Measurements from ENCODE around the gene GRIN1.

The GRIN1 gene

GRCh38 chr9:137139468-137140150, 655 bp downstream of the GRIN1 start:
- TF ChIP-seq EZH2phosphoT487 (IDR thresholded peaks at IDR 0.05; ENCODE audit: borderline replicate concordance) (no peak), CTCF (conservative IDR thresholded peaks at IDR 0.05; ENCODE audit: low read length) (no peak)
- Histone ChIP-seq H3K9me3 (ENCODE audit: insufficient read depth, low read depth, low read length) (no peaks in the 10 kb centered on the region), H3K36me3 (ENCODE audit: insufficient read depth, low read length) (no peaks in the 10 kb centered on the region), H3F3A (ENCODE audit: low read depth) (no peaks in the 10 kb centered on the region), H3K4me1 (ENCODE audit: insufficient read depth, low read length, poor library complexity, severe bottlenecking) (no peaks in the 10 kb centered on the region), H2AFZ (ENCODE audit: low read length) (no peak overlapping the region), H3K9me2 (replicated peaks; ENCODE audit: low read depth, low read length) (no peaks in the 10 kb centered on the region), H4K20me1 (ENCODE audit: insufficient read depth, low read length, poor library complexity, severe bottlenecking) (no peaks in the 10 kb centered on the region), H3K4me3 (ENCODE audit: low read length, poor library complexity, severe bottlenecking) (no peak overlapping the region), H3K4me2 (ENCODE audit: low read depth, low read length, poor library complexity, severe bottlenecking) (no peak overlapping the region), H3K27me3 (ENCODE audit: insufficient read depth, low read length, poor library complexity, severe bottlenecking) (no peaks in the 10 kb centered on the region), H3K9ac (ENCODE audit: low read depth, low read length, poor library complexity, severe bottlenecking) (no peak overlapping the region), H3K79me2 (ENCODE audit: insufficient read depth, low read length) (no peaks in the 10 kb centered on the region)

- Histone ChIP-seq H3K27me3 (ENCODE audit: insufficient read depth, low read length, poor library complexity, severe bottlenecking) (no peaks in the 10 kb centered on the region), H3K9me3 (ENCODE audit: insufficient read depth, low read depth, low read length) (no peaks in the 10 kb centered on the region), H3K4me1 (ENCODE audit: insufficient read depth, low read length, poor library complexity, severe bottlenecking) (no peaks in the 10 kb centered on the region), H3K4me2 (ENCODE audit: low read depth, low read length, poor library complexity, severe bottlenecking) (no peak overlapping the region), H4K20me1 (ENCODE audit: insufficient read depth, low read length, poor library complexity, severe bottlenecking) (no peaks in the 10 kb centered on the region), H3K36me3 (ENCODE audit: insufficient read depth, low read length) (no peaks in the 10 kb centered on the region), H3K9ac (ENCODE audit: low read depth, low read length, poor library complexity, severe bottlenecking) (no peak overlapping the region), H3K4me3 (ENCODE audit: low read length, poor library complexity, severe bottlenecking) (no peak overlapping the region), H3K79me2 (ENCODE audit: insufficient read depth, low read length) (no peaks in the 10 kb centered on the region), H3F3A (ENCODE audit: low read depth) (no peaks in the 10 kb centered on the region), H2AFZ (ENCODE audit: low read length) (no peak overlapping the region), H3K9me2 (replicated peaks; ENCODE audit: low read depth, low read length) (no peaks in the 10 kb centered on the region)
- TF ChIP-seq EZH2phosphoT487 (IDR thresholded peaks at IDR 0.05; ENCODE audit: borderline replicate concordance) (no peak), CTCF (conservative IDR thresholded peaks at IDR 0.05; ENCODE audit: low read length) (no peak)
Observed at GRCh38 chr9:137140151-137141012, 1.4 kb downstream of the GRIN1 start.

- no peaks in the 10 kb centered on the region for H3F3A ChIP-seq (ENCODE audit: low read depth)
- no peak overlapping the region for H2AFZ ChIP-seq (ENCODE audit: low read length)
- no peaks in the 10 kb centered on the region for H3K4me1 ChIP-seq (ENCODE audit: insufficient read depth, low read length, poor library complexity, severe bottlenecking)
- no peak overlapping the region for H3K4me3 ChIP-seq (ENCODE audit: low read length, poor library complexity, severe bottlenecking)
- H3K9ac ChIP-seq (ENCODE audit: low read depth, low read length, poor library complexity, severe bottlenecking) = no peak overlapping the region
- no peaks in the 10 kb centered on the region for H3K79me2 ChIP-seq (ENCODE audit: insufficient read depth, low read length)
- H3K9me3 ChIP-seq (ENCODE audit: insufficient read depth, low read depth, low read length) = no peaks in the 10 kb centered on the region
- no peak overlapping the region for H3K4me2 ChIP-seq (ENCODE audit: low read depth, low read length, poor library complexity, severe bottlenecking)
- no peaks in the 10 kb centered on the region for H3K36me3 ChIP-seq (ENCODE audit: insufficient read depth, low read length)
- H4K20me1 ChIP-seq (ENCODE audit: insufficient read depth, low read length, poor library complexity, severe bottlenecking) = no peaks in the 10 kb centered on the region
- no peaks in the 10 kb centered on the region for H3K27me3 ChIP-seq (ENCODE audit: insufficient read depth, low read length, poor library complexity, severe bottlenecking)
- no peaks in the 10 kb centered on the region for H3K9me2 ChIP-seq (replicated peaks; ENCODE audit: low read depth, low read length)
- TF ChIP-seq EZH2phosphoT487 (IDR thresholded peaks at IDR 0.05; ENCODE audit: borderline replicate concordance) (no peak), CTCF (conservative IDR thresholded peaks at IDR 0.05; ENCODE audit: low read length) (no peak)
Observed at GRCh38 chr9:137141050-137141810, 2.3 kb downstream of the GRIN1 start.
